H1 (cell line): ENCODE results near the gene ZNF112. TPM values are rescaled to one million over a fixed set of nuclear protein-coding genes. Genes with fewer than 3 reads are reported as not detected.

ENCODE experiments used
- ASH2L ChIP-seq: fragments of 200-600, 300-600 bp; sonication (generic); IDR thresholded peaks from one replicate; pipeline ENCODE4 v1.7.1; 2017; ENCODE audit warnings: low read length
- CBX5 ChIP-seq: fragments of 300-800, 300-1000 bp; sonication (generic); IDR thresholded peaks from 2 replicates; pipeline ENCODE4 v1.7.1; 2016; ENCODE audit warnings: antibody characterized with exemption, low read length, low read depth
- CBX8 ChIP-seq: fragments of 300-800, 300-1000 bp; sonication (generic); IDR thresholded peaks from 2 replicates; pipeline ENCODE4 v1.7.1; 2016; ENCODE audit warnings: low read depth, low read length, borderline replicate concordance
- CTBP2 ChIP-seq: IDR thresholded peaks from 2 replicates; pipeline ENCODE4 v1.7.0; 2011; ENCODE audit warnings: borderline replicate concordance, mild to moderate bottlenecking, moderate library complexity, mixed read lengths, low read length; ENCODE audit not compliant: insufficient read depth, insufficient read length
- GTF2F1 ChIP-seq: IDR thresholded peaks from 2 replicates; pipeline ENCODE4 v1.6.1; 2012; ENCODE audit warnings: low read depth, low read length, improper control_type of control experiment, borderline replicate concordance
- SIN3A ChIP-seq, 2 experiments: IDR thresholded peaks in 1 of 2; conservative IDR thresholded peaks in 1 of 2; 2 replicates each; pipeline ENCODE4 v1.6.1; 2011 to 2012; ENCODE audit warnings: low read length in 2 of 2, improper control_type of control experiment in 1 of 2, low read depth in 1 of 2, mild to moderate bottlenecking in 1 of 2
- SP4 ChIP-seq: IDR thresholded peaks from 2 replicates; pipeline ENCODE4 v1.6.1; 2012; ENCODE audit warnings: low read length, inconsistent platforms
- ZNF274 ChIP-seq: IDR thresholded peaks from 2 replicates; pipeline ENCODE4 v1.7.0; 2012; ENCODE audit warnings: low read length, borderline replicate concordance; ENCODE audit errors: extremely low read depth
- polyA plus RNA-seq, 7 experiments: library from polyadenylated mRNA; depleted of rRNA in 3 of 7; stranded (reverse) in 5 of 7; unstranded in 2 of 7; fragments of >200 nt in 5 of 7; fragments of 200-250 nt in 2 of 7; gene quantifications; 1 replicate in 5 of 7; 2 replicates in 1 of 7; 4 replicates in 1 of 7; pipeline versions ENCODE4 v1.2.1 to v1.2.3, GENCODE V29; 2011 to 2013; ENCODE audit warnings: missing spikeins in 2 of 7, mixed read lengths in 2 of 7
- total RNA-seq: library from RNA; stranded (reverse); fragmentation: NEBNext Ultra II Directional; extraction: Animal tissue kit (Norgen Biotek cat#: 25700); gene quantifications from 2 replicates; pipeline ENCODE4 v1.2.1, GENCODE V29; 2021

ZNF112 gene
- total and polyA plus RNA-seq, 2 of the 8 experiments (the other 6 are each of a cell fraction or from before 2014, with no cell fraction given) = 0.70 to 2.8 TPM

DNA sequence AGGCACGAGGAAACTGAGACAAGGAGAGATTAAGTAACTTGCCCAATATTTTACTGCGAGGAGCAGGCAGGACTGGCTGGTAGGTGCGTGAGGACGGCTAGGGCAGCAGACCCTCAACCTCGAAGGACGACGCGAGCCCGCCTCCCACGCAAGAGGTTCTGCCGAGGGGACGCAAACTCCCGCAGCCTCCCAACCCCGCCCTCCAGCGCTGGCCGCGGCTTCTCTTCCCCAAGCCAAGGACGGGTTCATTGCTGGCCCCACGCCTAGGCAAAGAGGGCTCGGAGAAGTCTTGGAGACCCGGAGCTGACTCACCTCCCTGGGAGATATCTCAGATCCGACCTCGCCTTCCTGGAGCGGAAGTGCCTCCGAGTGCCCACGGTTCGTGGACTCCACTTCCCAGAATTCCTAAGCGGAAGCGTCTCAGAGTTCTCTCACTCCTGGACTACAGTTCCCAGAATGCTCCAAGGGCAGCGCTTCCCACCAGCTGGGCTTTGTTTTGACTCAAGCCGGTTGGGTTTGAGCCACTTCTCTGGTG, 51.8 kb downstream of the ZNF112 start, which contains the start of gene ZNF235 (continued):
- no peak for TF ChIP-seq SP4
- TF ChIP-seq ASH2L = peak; percentile 41
- TF ChIP-seq CTBP2 = no peak
- TF ChIP-seq ZNF274 = no peak
- no peak for TF ChIP-seq CBX5
- no peak for TF ChIP-seq CBX8
- peak in 1 of 2 experiments; percentile 84; a peak in 1 of 4 replicates for TF ChIP-seq SIN3A (conservative IDR thresholded peaks at IDR 0.05 in 1 of 2, IDR thresholded peaks at IDR 0.05 in 1 of 2; ENCODE audit: low read depth in 1 of 2, low read length in 2 of 2)
- TF ChIP-seq GTF2F1 = no peak
- TF ChIP-seq, all 59 proteins: peak for 14
